ENCODE results near the gene ABRACL. TPM values are rescaled to one million over a fixed set of nuclear protein-coding genes. Genes with fewer than 3 reads are reported as not detected.
A peak's percentile ranks its signal among the peaks of the same experiment; 100 is the strongest.
"Not testable (repeated sequence)": the region's sequence is repeated elsewhere in the genome, so short reads cannot be mapped to it uniquely, and the experiment has no call there.

Gene ABRACL
- total RNA-seq = 75.4 and 92.9 TPM in 2 replicates

- DNase-seq (ENCODE audit: low read depth, low spot score) = no peak
These were observed at the start of gene ABRACL for GRCh38 chr6:139028658-139029469. TSS of gene ABRACL (plus strand) at chr6:139028745. CDS start at chr6:139034161, 5,416 bp downstream.

GRCh38 chr6:138979365-138979764 lies 49.2 kb upstream of the ABRACL start:
- DNase-seq (ENCODE audit: low read depth, low spot score) = no peak

GRCh38 chr6:138979813-138980668 lies 48.5 kb upstream of the ABRACL start:
- no peak for DNase-seq (ENCODE audit: low read depth, low spot score)

- DNase-seq (ENCODE audit: low read depth, low spot score) = no peak
These were observed 47.1 kb upstream of the ABRACL start for GRCh38 chr6:138981416-138981815.

GRCh38 chr6:138986578-138986977 lies 42.0 kb upstream of the ABRACL start:
- DNase-seq (ENCODE audit: low read depth, low spot score) = no peak

GRCh38 chr6:138987080-138987642 lies 41.4 kb upstream of the ABRACL start:
- no peak for DNase-seq (ENCODE audit: low read depth, low spot score)

- DNase-seq (ENCODE audit: low read depth, low spot score) = peak; percentile 54
These were observed 40.7 kb upstream of the ABRACL start, which contains the start of gene REPS1 for GRCh38 chr6:138987643-138988468. TSS of gene REPS1 (minus strand) at chr6:138988253. CDS start at chr6:138987682, 571 bp downstream.

GRCh38 chr6:138988469-138988834 lies 40.1 kb upstream of the ABRACL start:
- DNase-seq (ENCODE audit: low read depth, low spot score) = no peak

- no peak for DNase-seq (ENCODE audit: low read depth, low spot score)
These were observed 39.2 kb upstream of the ABRACL start for GRCh38 chr6:138989098-138989983.

- DNase-seq (ENCODE audit: low read depth, low spot score) = no peak
These were observed 37.3 kb upstream of the ABRACL start for GRCh38 chr6:138991206-138991605.

GRCh38 chr6:138992965-138993364 lies 35.6 kb upstream of the ABRACL start:
- DNase-seq (ENCODE audit: low read depth, low spot score) = not testable (repeated sequence)

GRCh38 chr6:138993410-138993809 lies 35.1 kb upstream of the ABRACL start:
- DNase-seq (ENCODE audit: low read depth, low spot score) = not testable (repeated sequence)

- DNase-seq (ENCODE audit: low read depth, low spot score) = no peak
These were observed 32.0 kb upstream of the ABRACL start for GRCh38 chr6:138996524-138996923.

- no peak for DNase-seq (ENCODE audit: low read depth, low spot score)
These were observed 31.4 kb upstream of the ABRACL start for GRCh38 chr6:138997136-138997535.

- DNase-seq (ENCODE audit: low read depth, low spot score) = no peak
These were observed 28.4 kb upstream of the ABRACL start for GRCh38 chr6:138999949-139000725.

- DNase-seq (ENCODE audit: low read depth, low spot score) = no peak
These were observed 24.8 kb upstream of the ABRACL start for GRCh38 chr6:139003751-139004150.

- DNase-seq (ENCODE audit: low read depth, low spot score) = no peak
These were observed 22.1 kb upstream of the ABRACL start for GRCh38 chr6:139006477-139006876.

- DNase-seq (ENCODE audit: low read depth, low spot score) = no peak
These were observed 21.1 kb upstream of the ABRACL start for GRCh38 chr6:139007428-139007827.

- DNase-seq (ENCODE audit: low read depth, low spot score) = no peak
These were observed 20.4 kb upstream of the ABRACL start for GRCh38 chr6:139008117-139008516.

Data from pulmonary artery endothelial cell (primary cell).